Measurements from ENCODE around the gene TMEM204. TPM values are rescaled to one million over a fixed set of nuclear protein-coding genes. Genes with fewer than 3 reads are reported as not detected.

The TMEM204 gene
- total and polyA plus RNA-seq, 10 of the 15 experiments (the other 5 are each of a cell fraction or from before 2014, with no cell fraction given): 0.05 to 0.30 (median 0.18) TPM; not detected in 7

- Histone ChIP-seq H4K20me1 (ENCODE audit: control insufficient read depth, insufficient read depth) (no peaks in the 10 kb centered on the region), H3K4me2 (ENCODE audit: control insufficient read depth, insufficient read depth) (no peak overlapping the region), H3K9ac (ENCODE audit: control insufficient read depth, insufficient read depth, low read length) (no peak overlapping the region), H3K9me3 (replicated peaks; ENCODE audit: control insufficient read depth, insufficient read depth, low read length) (no peaks in the 10 kb centered on the region), H3K36me3 (ENCODE audit: control insufficient read depth in 2 of 2, insufficient read depth in 2 of 2, low read length in 1 of 2) (peaks cover 3 to 9% of the 10 kb centered on the region in 2 experiments; a peak in 3 of 4 replicates), H3K4me3 (no peak overlapping the region), H3K4me1 (ENCODE audit: control insufficient read depth, insufficient read depth, low read length) (peaks cover 6% of the 10 kb centered on the region), H2AFZ (ENCODE audit: control insufficient read depth, low read depth, low read length) (no peak overlapping the region), H3K79me2 (ENCODE audit: control insufficient read depth, insufficient read depth, low read length) (peaks cover 17% of the 10 kb centered on the region), H3K27ac (ENCODE audit: control insufficient read depth, insufficient read depth) (no peak overlapping the region), H3K27me3 (replicated peaks in 1 of 2; ENCODE audit: control insufficient read depth in 2 of 2, insufficient read depth in 2 of 2, low read length in 1 of 2) (no peaks in the 10 kb centered on the region)
- ChIA-PET RAD21 (ENCODE audit: unreplicated experiment) (no interaction called here), SMC1A (ENCODE audit: uncharacterized antibody, unreplicated experiment) (no interaction called here), POLR2A (no interaction called here), CTCF (no interaction called here)
- 99% methylated on average over 25 of the region's 25 CpGs for WGBS (ENCODE audit: insufficient coverage, insufficient replicate concordance, low lambda C conversion rate, missing lambda C conversion rate)
- no peak for DNase-seq (ENCODE audit: low read depth, low spot score)
- BruUV-seq (replicated peaks): no TSS peak
- ATAC-seq: no peak
- intact Hi-C loops (cut with micrococcal nuclease; ENCODE audit: unreplicated experiment) (no loop called here), in situ Hi-C loops (cut with MboI) (no loop called here)
- no peak for FAIRE-seq
- TF ChIP-seq SUZ12 (IDR thresholded peaks at IDR 0.05; ENCODE audit: unreplicated experiment): no peak
- no peak for TF ChIP-seq CUX1 (IDR thresholded peaks at IDR 0.05; ENCODE audit: insufficient replicate concordance, low read depth, low read length)
- no peak for TF ChIP-seq PML (IDR thresholded peaks at IDR 0.05; ENCODE audit: low read length)
- no peak for TF ChIP-seq WRNIP1 (IDR thresholded peaks at IDR 0.05; ENCODE audit: borderline replicate concordance, low read depth, low read length)
- no peak for TF ChIP-seq HDGF (IDR thresholded peaks at IDR 0.05)
- TF ChIP-seq SIN3A (IDR thresholded peaks at IDR 0.05; ENCODE audit: low read depth, low read length): no peak
- no peak for TF ChIP-seq YY1 (IDR thresholded peaks at IDR 0.05; ENCODE audit: low read depth, low read length)
- no peak for TF ChIP-seq CHD4 (IDR thresholded peaks at IDR 0.05)
- no peak for TF ChIP-seq SP1 (IDR thresholded peaks at IDR 0.05; ENCODE audit: low read depth, low read length)
- no peak for TF ChIP-seq SPI1 (IDR thresholded peaks at IDR 0.05; ENCODE audit: borderline replicate concordance, insufficient read depth, low read depth, low read length)
- TF ChIP-seq E2F4 (IDR thresholded peaks at IDR 0.05; ENCODE audit: low read depth, low read length): no peak
- TF ChIP-seq CHD1 (IDR thresholded peaks at IDR 0.05; ENCODE audit: low read depth, low read length): no peak
- no peak for TF ChIP-seq POLR2AphosphoS2 (IDR thresholded peaks at IDR 0.05; ENCODE audit: low read depth, low read length)
- TF ChIP-seq NR2C1 (IDR thresholded peaks at IDR 0.05): no peak
These were observed 37.0 kb upstream of the TMEM204 start for GRCh38 chr16:1496464-1496863.
